Endothelial cell (in vitro differentiated cells): Measurements from ENCODE around the gene MCEE. TPM values are rescaled to one million over a fixed set of nuclear protein-coding genes. Genes with fewer than 3 reads are reported as not detected.
"Not testable (repeated sequence)": the region's sequence is repeated elsewhere in the genome, so short reads cannot be mapped to it uniquely, and the experiment has no call there.

Experiments
- DNase-seq: peaks from one replicate; pipeline ENCODE4 v3.0.0; 2021; ENCODE audit warnings: low spot score
- H3K27ac Mint-ChIP-seq: one replicate; pipeline ENCODE4 v1.8.0; 2021; ENCODE audit warnings: mixed read lengths, inconsistent platforms; ENCODE audit not compliant: unreplicated experiment
- H3K27me3 Mint-ChIP-seq: one replicate; pipeline ENCODE4 v1.8.0; 2021; ENCODE audit warnings: mild to moderate bottlenecking, moderate library complexity, mixed read lengths, inconsistent platforms; ENCODE audit not compliant: unreplicated experiment
- H3K36me3 Mint-ChIP-seq: one replicate; pipeline ENCODE4 v1.8.0; 2021; ENCODE audit warnings: mild to moderate bottlenecking, low read depth, mixed read lengths, inconsistent platforms; ENCODE audit not compliant: unreplicated experiment
- H3K4me1 Mint-ChIP-seq: one replicate; pipeline ENCODE4 v1.8.0; 2021; ENCODE audit warnings: mild to moderate bottlenecking, mixed read lengths, inconsistent platforms; ENCODE audit not compliant: unreplicated experiment
- H3K4me3 Mint-ChIP-seq: one replicate; pipeline ENCODE4 v1.8.0; 2021; ENCODE audit warnings: mild to moderate bottlenecking, mixed read lengths, inconsistent platforms; ENCODE audit not compliant: unreplicated experiment
- H3K9me3 Mint-ChIP-seq: one replicate; pipeline ENCODE4 v1.8.0; 2021; ENCODE audit warnings: mixed read lengths, inconsistent platforms; ENCODE audit not compliant: unreplicated experiment
- CTCF ChIP-seq: fragments of 200-600 bp; sonication (generic); IDR thresholded peaks from one replicate; pipeline ENCODE4 v1.5.0; 2021; ENCODE audit warnings: antibody characterized with exemption; ENCODE audit not compliant: unreplicated experiment
- total RNA-seq: library from RNA; stranded (reverse); fragmentation: NEBNext Ultra II Directional; extraction: Animal tissue kit (Norgen Biotek cat#: 25700); gene quantifications from one replicate; pipeline ENCODE4 v1.2.1, GENCODE V29; 2021; ENCODE audit not compliant: unreplicated experiment

MCEE gene
- total RNA-seq, 1 donor from 2014 or later, result 4.6 TPM

DNA sequence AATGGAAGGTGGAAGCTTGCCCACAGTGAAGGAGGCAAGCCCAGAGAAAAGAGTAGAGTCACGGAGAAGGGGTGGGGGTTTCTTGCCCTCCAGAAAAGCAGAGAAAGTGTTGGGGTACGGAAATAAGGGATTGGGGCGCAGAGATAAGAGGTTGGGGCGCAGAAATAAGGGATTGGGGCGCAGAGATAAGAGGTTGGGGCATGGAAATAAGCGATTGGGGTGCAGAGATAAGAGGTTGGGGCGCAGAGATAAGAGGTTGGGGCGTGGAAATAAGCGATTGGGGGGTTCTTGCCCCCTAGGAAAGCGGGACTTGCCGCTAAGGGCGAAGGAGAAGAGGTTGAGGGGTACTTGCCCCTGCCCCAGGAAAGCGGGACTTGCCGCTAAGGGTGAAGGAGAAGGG lies 40.6 kb downstream of the MCEE start:
- H3K27ac Mint-ChIP-seq, H3K4me3 Mint-ChIP-seq, DNase-seq, H3K9me3 Mint-ChIP-seq, H3K27me3 Mint-ChIP-seq, H3K36me3 Mint-ChIP-seq: not testable (repeated sequence)
- peaks cover 11% of the 10 kb centered on the region for H3K4me1 Mint-ChIP-seq

DNA sequence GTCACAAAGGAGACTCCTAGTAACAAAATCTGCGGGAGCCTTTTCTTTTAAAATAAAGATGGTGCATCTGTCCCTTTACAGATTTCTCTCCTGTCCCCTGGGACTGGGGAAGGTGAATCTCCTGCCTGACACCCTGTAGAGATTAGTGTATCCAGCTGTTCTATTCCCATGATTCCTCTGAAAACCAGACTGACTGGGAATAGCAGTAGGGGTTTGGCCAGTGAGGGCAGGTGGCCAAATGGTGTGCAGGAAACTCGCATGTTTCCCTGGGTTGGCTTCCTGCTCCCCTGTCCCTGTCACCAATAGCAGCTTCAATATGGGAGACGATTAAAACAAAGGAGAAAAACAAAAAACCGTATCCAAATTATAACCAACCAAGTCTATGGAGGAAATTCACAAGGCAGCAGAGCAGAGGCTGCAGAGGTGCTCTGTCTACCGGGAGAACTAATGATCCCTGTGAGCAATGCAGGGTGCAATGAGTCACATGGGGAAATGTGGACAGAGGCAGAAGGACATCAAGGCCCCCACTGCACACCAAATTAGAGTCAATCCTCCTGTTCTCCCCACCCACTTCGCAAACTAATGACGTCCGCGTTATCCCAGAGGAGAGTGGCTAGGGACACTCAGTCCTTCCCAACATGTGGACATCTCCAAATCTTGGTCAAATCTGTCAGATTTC lies 44.6 kb downstream of the MCEE start:
- not testable (repeated sequence) for DNase-seq, H3K9me3 Mint-ChIP-seq
- peaks cover 25% of the 10 kb centered on the region for H3K4me1 Mint-ChIP-seq

GRCh38 chr2:71083752-71084312 lies 46.2 kb downstream of the MCEE start:
- not testable (repeated sequence) for H3K4me3 Mint-ChIP-seq, H3K27ac Mint-ChIP-seq

More for the DNA sequence above, 44.6 kb downstream of the MCEE start:
- not testable (repeated sequence) for H3K27me3 Mint-ChIP-seq, H3K4me3 Mint-ChIP-seq, H3K36me3 Mint-ChIP-seq, H3K27ac Mint-ChIP-seq

DNA sequence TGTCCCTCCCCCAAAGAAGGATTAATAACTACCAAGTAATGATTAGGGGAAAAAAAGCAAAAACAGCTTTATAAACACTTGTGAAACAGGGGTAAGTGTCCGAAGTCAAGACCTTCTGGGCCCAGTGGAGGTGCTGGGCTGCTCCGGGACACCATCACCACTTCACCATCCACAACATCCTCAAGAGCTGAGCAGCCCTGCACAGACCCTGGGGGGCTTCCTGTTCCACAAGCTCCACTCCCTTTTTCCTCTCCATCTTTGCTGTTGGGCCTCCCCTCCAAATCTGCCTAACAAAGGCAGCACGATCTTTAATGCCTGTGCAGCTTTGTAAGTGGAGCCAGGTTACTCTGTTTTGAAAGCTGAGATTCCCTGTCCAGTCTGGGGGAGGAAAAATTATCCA lies 46.7 kb downstream of the MCEE start:
- H3K27me3 Mint-ChIP-seq, DNase-seq, H3K4me3 Mint-ChIP-seq, H3K9me3 Mint-ChIP-seq, H3K36me3 Mint-ChIP-seq, H3K27ac Mint-ChIP-seq: not testable (repeated sequence)
- peaks cover 25% of the 10 kb centered on the region for H3K4me1 Mint-ChIP-seq

More at GRCh38 chr2:71083752-71084312, 46.2 kb downstream of the MCEE start:
- peaks cover 25% of the 10 kb centered on the region for H3K4me1 Mint-ChIP-seq
- not testable (repeated sequence) for H3K27me3 Mint-ChIP-seq, DNase-seq, H3K9me3 Mint-ChIP-seq, H3K36me3 Mint-ChIP-seq

DNA sequence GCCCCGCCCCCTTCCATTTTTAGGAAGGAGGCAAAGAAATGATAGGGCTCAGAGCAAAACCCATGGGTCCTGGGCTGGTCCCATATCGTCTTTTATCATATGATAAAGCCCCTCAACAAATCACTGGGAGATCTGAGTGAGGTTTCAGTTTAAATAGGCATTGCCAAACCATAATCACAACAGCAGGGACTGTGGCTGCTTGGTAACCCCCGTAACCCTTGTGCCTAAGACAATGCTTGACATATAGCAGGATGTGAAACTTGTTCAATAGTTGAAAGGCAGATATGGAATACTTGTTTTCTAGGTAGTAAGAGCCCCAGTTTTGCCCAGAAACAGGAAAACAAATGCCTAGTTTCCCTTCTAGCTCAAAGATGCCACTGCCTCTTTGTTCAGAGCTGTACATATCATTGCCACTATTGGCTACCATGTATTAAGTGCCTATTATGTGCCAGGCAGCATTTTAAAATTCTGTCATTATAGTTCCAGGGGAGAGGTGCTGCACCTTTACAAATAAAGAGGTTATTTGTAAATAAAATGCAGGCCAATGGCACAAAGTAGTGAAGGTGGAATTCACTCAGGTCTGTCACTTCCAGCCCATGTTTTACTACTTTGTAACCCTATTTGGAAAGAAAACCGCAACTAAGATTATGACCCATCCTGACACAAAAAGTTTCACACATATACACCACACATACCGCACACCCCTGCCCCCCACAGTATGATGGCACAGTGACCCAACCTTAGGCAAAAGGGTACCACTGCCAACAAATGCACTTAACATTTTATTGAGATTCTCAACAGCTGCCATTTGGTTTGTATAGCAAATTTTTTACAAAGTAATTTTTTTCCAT lies 47.4 kb downstream of the MCEE start:
- no peak overlapping the region for H3K27ac Mint-ChIP-seq
- no peak for DNase-seq
- no peaks in the 10 kb centered on the region for H3K9me3 Mint-ChIP-seq
- peaks cover 11% of the 10 kb centered on the region for H3K36me3 Mint-ChIP-seq
- TF ChIP-seq CTCF, result no peak
- peaks cover 25% of the 10 kb centered on the region for H3K4me1 Mint-ChIP-seq
- H3K27me3 Mint-ChIP-seq, result peaks cover 5% of the 10 kb centered on the region
- no peak overlapping the region for H3K4me3 Mint-ChIP-seq

- Mint-ChIP-seq H3K4me3 (peak overlapping the region; percentile 82), H3K4me1 (peaks cover 24% of the 10 kb centered on the region), H3K9me3 (no peaks in the 10 kb centered on the region)
Measured at GRCh38 chr2:71078624-71079023, 51.4 kb downstream of the MCEE start.

More at GRCh38 chr2:71078624-71079023, 51.4 kb downstream of the MCEE start:
- no peak for DNase-seq
- Mint-ChIP-seq H3K27me3 (peaks cover 8% of the 10 kb centered on the region), H3K27ac (no peak overlapping the region), H3K36me3 (peaks cover 38% of the 10 kb centered on the region)
- TF ChIP-seq CTCF, result no peak
